Stimulated activated CD4-positive, alpha-beta T cell treated with anti-CD3 and anti-CD28 coated beads, Interleukin-4, amount 100 ng/mL, for 4 hours (primary cell): ENCODE measurements around the gene TIMP2.
"Not testable (repeated sequence)": the region's sequence is repeated elsewhere in the genome, so short reads cannot be mapped to it uniquely, and the experiment has no call there.

Experiments
- DNase-seq, 2 experiments: peaks; one replicate each; pipeline ENCODE4 v3.0.0-alpha.2; 2020

TIMP2 gene, protein sequence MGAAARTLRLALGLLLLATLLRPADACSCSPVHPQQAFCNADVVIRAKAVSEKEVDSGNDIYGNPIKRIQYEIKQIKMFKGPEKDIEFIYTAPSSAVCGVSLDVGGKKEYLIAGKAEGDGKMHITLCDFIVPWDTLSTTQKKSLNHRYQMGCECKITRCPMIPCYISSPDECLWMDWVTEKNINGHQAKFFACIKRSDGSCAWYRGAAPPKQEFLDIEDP

DNA sequence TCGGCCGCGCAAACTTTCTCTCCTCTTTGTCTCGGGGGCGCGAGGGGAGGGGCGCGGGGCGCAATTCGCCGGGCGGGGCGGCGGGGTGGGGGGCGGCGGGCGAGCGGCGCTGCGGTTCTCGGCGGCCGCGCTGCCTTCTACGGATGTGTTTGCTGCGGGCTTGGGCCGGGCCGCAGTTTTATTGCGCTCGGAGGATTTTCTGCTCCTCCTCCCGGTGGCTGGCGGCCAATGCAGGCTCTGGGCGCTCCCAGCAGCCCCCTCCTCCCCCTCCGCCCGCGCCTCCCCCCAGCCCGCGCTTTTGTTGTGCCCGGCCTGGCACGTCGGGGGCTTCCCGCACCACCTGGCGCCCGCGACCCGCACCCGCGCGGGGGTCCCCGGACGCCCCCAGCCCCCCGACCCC is at the start of gene TIMP2:
Gene TIMP2 (minus strand): TSS at position 154 of the 400 bp plus-strand sequence. CDS start 299 bp downstream, outside the sequence.
- peak; percentile 58 to 60 for DNase-seq

DNA sequence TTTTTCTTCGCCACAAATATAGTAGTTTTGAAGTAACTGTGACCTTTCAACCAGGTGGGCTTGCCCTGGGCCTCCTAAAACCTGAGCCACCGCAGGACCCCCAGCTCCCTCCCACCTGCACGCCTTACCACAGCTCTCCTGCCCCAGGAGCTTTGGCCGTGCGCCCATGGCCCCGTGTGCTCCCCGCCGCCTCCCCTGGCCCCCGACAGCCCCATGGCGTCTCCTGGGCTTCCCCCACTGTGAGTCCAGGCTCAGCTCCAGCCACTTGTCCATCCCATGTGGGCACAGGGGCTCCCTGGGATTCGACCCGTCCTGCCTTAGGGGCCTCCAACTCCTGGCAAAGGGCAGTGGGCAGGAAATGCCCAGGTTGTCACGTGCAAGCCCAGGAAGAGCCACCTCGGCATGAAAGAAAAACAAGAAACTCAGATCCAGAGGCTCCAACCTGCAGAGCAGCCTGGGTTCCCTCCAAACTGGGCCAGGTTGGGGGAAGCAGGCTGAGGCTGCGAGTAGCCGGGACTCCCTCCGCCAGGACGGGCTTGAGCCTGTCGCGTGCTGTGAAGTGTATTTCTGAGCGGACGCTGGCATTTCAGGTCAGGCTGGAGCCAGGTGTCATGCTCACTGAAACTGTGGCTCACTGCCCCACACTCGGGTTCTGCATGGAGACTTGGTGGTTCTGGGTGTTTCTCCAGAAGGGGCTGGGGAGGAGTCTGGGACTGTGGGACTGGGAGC is 48.8 kb upstream of the TIMP2 start:
- DNase-seq = no peak

DNA sequence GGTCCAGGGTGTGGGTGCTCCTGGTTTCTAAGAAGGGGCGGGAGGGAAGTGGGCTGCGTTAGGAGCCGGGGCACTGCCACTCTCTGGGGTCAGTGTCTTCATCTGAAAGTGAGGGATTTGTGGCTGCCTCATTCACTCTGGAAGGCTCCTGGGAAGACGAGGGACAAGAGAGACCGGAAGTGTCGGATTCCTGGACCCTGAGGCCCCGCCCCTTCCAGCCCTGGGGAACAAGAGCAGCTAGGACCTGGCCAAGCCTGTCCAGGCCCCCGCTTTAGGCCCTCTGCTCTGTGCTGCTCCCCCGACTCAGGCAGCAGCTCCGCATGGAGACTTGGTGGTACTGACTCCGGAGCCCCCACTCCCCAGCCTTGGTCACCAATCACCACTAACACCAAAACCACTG is 48.0 kb upstream of the TIMP2 start:
- DNase-seq = no peak

DNA sequence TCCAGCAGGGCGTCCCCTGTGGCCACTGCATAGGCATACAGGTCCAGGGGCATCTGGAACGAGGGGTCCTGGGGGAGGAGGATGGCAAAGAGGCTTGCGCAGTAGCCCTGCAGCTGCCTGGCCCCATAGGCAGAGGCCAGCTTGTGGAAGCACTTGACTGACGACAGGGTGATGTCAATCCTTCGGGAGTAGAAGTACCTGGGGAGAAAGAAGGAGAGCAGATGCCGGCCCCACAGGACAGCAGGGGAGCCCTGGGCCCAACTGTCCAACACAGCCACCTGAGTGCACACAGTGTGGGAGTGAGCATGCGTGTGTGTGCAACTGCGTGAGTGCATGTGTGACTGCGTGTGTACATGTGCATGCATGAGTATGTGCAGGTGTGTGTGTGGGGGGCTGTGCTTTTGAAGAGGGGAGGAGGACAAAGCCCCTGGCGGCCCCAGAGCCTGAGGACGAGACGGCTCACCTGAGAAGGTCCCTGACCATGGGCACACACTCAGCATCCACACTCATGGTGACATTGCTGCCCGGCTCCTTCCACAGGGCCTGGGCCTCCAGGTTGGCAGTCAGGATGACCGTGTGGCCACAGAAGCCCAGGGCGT is 47.4 kb upstream of the TIMP2 start:
- DNase-seq = no peak

DNA sequence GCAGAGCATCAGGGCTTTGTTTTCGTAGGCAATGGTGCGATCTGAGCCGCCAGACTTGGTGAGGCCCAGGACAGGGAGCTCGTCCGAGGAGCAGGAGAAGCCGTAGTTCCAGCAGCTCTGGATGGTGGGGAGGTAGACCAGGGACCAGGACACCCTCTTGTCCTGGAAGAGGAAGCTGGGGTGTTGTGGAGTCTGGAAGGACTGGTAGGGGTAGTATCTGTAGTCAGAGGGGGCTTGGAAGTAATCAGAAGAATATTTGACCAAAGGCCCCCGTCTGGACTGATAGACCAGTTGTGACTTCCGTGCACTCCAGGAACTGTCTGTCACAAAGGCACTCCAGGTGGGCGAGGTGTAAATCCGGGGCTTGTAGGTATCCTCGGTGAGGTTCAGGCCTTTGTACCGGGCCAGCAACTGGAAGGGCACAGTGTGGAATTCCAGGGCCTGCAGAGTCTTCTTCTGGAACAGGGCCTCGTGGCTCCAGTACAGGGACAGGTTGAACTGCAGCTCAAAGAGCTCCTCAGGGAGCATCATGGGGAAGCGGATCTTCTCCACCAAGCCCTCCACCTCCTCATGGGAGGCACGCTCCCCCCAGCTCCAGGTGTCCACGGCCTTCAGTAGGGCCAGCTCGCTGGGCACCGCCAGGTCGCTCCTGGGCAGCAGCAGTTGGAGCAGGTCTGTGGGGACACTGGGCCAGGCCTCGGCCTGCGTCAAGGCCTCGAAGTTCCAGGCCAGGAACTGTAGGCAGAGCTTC is 46.7 kb upstream of the TIMP2 start:
- DNase-seq = no peak

DNA sequence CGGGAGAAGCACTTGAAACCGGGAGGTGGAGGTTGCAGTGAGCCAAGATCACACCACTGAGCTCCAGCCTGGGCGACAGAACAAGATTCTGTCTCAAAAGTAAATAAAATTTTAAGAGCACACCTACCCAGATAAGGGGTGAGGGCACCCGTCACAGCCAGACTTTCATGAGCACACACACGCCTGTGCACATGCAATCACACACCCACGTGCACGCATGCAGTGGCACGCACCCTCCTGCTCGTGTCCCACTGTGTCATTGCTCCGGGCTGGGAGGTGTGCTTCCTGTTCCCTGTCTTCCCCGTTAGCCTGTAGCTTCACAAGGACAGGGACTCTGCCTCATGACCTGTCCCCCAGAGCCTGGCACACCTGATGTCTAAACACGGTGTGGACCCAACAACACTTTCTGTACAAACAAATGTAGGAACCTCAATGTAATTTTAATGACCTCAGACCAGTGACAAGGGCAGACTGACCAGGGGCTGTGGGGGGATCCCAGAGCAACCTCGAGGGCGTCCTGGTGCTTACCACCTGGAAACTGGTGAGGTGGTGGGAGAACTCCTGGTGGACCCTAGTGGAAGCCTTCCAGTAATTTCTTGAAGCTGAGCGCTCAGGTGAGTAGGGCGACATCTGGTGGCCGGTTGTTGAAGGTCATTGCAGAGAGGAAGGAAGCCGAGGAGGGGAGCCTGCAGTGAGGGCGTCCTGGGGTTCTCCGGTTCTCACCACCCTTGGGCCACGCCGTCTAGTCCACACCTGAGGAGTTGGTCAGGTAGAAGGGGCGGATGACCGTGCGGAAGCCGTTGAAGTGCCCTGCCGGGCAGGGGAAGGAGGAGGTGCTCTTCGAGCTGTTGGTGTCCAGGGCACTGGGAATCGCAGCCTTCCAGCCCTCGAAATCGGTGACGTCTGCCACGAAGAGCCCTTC is 45.9 kb upstream of the TIMP2 start:
- peak; percentile 60 to 79 for DNase-seq

DNA sequence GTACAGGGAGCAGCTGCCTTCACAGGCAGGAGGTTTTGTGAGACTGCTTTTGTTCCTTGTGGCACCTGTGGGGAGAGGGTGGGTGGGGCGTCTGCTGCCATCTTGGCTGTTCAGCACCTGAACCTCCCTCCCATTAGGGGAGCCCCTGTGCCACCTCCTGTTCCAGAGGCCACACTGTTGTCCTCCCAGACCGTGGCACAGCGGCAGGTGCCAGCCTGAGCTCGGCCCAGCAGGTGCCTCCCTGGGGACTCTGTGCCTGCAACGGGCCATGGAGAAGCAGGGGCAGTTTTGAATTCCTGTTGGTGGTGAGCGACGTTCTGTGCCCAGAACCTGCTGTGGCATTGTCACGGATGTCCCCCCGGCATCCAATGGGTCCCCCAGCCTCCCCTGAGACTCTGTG is 44.7 kb upstream of the TIMP2 start:
- DNase-seq = no peak

DNA sequence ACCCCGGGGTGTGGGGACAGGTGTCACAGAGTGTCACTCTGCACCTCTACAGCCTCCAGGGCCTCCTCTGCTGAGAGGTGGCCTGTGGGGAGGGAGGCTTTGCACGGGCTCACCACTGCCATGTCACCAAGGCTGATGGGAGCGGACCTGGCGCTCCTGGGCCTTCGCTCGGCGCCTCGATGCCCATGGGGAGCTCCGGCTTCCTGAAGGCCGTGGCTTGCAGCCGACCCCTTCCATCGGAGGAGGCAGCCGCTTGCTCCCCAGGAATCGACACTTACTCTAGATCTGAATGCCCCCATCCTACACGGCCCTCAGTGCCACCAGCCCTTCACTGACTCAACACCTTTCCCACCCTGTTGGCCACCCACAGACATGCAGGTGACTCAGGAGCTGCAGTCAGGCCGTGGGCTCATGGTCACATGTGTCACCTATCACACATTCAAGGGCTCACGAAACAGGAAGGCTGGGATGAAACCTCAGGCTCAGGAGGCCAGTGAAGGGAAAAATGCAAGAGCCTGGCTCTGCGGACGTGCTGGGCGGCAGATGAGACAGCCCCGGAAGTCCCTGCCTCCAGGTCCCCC is 42.7 kb upstream of the TIMP2 start:
- no peak for DNase-seq

DNA sequence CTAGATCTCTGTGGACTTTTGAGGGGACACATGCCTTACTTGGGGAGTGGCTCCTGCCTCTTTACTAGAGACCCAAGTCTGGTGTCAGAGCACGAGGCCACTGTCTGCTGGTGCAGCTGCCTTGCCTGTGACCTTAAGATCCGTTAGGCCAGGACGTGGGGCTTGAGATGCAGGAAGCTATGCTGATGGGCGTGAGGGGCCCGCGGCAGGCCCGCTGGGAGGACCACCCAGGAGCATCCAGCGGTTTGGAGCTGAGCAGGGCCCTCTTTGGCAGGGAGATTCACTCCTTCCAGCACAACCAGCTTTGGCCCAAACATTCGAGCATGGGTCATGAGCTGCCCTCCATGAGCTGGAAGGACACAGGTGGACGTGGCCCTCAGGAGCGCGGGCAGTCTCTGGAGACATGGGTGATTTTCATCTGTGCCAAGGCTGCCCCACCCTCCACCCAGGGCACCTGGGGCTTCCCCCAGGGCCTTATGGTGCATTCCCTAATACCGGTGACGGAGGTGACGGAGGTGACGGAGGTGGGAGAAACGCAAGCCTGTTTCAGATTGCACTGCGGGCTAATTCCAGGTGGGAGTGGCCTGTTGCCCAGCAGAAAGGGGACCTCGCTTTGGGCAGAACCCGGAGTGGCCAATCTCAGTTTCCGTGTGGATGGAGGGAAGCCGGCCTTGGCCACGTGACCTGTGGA is 41.9 kb upstream of the TIMP2 start:
- DNase-seq = no peak

DNA sequence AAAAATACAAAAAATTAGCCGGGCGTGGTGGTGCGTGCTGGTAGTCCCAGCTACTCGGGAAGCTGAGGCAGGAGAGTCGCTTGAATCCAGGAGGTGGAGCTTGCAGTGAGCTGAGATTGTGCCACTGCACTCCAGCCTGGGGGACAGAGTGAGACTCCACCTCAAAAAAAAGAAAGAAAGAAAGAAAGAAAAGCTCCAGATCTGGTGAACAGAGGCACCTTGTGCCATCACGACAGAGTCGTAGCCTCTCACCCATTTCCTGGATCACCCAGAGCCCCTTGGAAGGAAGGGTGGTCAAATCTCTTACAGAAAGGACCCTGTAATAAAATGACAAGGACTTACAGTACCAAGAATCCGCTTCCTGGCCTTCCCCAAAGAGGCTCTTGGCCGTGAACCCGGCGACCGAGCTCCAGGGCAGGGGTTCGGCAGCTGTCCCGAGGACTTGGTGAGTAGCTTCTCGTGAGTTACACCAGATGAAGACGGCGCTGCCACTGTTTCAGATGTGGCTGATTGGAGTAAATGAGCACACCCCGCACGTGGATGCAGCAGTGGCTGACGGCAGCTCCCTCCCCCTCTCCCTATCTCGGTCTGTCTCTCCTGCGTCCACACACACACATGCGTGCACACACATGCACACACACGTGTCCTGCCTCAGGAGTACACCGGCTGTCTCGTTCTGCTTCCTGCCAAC is 41.1 kb upstream of the TIMP2 start:
- DNase-seq = no peak

DNA sequence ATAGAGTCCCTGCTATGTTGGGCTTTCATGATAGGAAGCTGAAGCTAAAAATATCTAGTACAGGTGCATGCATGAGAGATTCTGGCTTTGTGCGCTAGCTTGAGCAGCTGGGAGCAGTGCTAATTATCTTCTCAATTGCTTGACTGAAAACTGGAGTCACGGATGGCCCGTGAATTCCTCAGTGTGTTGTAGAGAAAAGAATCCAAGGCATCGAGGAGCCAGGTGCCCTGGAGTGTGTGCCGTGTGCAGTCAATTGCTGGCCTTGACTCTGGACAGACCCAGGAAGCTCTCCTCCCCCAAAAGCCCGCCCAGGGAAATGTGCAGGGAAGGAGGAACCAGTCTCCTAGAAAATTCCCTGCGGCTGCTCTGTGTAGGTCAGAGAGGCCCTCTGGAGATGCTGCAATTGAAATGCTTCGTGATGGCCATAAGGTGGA is 40.3 kb upstream of the TIMP2 start:
- DNase-seq = no peak

DNA sequence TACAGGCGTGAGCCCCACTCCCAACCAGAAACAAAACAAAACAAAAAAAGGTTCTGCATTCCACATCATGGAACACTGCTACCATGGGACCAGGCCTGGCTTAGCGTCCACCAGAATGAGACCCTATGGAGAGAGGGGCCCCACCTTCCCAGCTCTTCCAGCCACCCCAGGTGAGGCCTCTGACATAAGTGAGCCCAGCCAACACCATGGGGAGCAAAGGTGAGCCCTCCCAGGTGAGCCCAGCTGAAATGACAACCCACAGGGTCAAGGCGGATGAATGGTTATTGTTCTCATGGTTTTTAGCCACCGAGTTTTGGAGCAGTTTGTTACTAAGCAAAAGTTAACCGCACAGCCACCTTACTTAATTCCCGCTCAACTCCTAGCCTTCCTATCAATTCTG is 38.2 kb upstream of the TIMP2 start:
- no peak for DNase-seq

DNA sequence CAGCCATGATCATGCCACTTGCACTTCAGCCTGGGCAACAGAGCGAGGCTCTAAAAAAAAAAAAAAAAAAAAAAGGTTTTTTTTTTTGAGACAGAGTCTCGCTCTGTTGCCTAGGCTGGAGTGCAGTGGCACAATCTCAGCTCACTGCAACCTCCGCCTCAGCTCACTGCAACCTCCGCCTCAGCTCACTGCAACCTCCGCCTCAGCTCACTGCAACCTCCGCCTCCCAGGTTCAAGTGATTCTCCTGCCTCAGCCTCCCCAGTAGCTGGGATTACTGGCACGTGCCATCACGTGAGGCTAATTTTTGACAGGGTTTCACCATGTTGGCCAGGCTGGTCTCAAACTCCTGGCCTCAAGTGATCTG is 37.8 kb upstream of the TIMP2 start:
- DNase-seq = not testable (repeated sequence)

DNA sequence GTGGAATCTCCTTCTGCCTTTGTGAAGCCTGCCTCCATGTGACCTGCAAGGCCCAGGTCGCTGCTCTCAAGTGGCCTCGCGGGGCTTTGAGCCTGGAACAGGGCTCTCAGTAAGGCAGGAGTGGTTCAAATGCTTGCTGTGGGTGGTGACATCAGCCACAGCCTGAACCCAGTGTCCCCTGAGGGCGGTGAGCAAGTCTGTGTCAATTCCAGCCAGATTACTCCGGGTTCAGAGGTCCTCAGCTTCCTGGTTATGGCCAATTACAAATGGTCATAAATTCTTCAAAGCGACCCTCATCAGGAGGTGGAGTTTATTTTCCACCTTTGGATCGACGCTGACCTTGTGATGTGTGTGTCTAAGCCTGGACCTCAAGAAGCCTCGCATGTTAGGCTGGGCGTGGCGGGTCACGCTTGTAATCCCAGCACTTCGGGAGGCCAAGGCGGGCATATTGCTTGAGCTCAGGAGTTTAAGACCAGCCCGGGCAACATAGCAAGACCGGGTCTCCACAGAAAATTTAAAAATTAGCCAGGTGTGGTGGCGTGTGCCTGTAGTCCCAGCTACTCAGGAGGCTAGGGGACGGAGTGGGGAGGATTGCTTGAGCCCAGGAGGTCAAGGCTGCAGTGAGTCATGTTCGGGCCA is 37.3 kb upstream of the TIMP2 start:
- no peak for DNase-seq

DNA sequence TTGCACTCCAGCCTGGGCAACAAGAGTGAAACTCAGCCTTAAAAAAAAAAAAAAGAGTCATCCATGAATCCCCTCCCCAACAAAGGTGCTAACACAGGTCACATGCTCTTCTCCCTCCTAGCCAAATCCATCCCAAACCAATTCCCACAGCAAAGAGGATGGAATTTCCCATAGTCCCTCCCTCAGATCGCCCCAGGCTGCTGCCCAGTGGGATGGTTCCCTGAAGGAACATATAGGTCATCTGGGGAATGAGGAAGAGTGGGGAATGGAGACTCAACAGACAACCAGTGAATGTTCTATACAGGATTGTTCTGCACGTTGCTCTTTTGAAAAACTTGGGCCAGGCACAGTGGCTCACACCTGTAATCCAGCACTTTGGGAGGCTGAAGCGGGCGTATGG is 36.4 kb upstream of the TIMP2 start:
- no peak for DNase-seq

DNA sequence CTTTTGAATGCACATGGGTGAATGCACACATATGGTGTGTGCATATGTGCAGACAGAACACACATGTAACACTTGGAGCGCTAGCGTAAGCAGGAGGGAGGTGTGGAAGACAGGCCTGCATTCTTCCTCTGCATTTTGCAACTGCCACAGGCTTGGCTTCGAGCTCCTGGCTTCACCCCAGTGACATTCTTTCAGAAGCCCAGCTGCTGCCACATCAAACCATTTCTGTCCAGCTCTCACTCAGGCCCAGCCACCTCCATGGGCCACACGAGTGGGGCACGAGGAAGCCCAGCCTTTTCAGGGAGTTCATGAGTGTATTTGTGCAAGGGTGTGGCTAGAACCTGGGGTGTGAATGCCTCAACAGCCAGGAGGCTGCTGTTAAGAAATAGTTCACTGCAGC is 35.7 kb upstream of the TIMP2 start:
- no peak for DNase-seq

DNA sequence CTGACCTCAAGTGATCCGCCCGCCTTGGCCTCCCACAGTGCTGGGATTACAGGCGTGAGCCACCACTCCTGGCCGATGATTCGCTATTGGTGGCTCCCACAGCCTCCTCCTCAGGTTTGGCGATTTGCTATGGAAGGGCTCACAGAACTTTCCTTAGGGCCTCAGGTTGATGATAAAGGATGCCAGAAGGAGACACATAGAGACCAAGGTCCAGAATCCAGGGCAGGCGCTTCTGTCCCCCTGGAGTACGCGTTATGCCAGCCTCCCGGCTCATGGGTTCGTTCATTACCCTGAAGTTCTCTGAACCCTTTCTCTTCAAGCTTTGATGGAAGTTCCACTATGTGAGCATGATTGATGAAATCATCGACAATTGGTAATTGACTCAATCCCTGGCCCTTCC is 34.6 kb upstream of the TIMP2 start:
- DNase-seq = no peak

DNA sequence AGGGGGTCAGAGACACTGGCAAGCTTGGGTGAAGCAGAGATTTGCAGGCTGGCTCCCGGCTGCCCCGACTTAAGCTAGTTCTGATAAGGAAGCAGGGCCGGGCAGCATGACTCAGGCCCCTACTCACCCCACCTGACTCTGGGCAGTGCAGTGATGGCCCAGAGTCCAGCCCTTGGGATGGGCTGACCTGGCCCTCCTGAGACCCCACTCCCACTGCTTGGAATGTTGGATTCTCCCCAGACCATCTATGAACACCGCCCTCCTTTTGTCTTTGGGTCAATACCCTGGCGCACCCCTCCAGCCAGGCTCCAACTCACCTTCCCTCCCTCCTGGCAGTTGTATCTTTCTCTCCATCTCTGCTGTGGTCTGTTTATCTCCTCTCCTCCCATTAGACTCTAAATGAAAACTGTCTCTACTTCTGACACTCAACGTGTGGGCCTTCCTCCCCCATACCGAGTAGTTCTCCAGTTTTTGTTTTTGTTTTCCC is 33.5 kb upstream of the TIMP2 start:
- DNase-seq = no peak

DNA sequence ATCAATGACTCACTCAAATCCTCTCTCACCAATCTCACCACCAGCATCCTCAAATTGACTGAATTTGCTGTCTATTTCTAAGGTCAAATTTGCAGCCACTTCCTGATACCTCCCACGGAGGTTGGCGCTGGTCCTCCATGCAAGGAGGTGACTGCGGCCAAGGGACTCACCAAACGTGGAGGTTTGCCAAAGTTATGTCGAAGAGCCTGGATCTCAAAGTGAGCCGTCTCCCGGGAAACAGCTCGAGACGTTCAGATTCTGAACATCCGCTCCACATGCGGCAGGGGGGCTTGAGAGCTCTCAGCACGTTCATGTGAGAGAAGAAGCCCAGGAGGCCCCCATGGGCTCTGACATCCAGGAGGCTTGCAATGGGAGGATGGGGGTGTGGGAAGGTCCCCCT is 31.9 kb upstream of the TIMP2 start:
- DNase-seq = no peak

DNA sequence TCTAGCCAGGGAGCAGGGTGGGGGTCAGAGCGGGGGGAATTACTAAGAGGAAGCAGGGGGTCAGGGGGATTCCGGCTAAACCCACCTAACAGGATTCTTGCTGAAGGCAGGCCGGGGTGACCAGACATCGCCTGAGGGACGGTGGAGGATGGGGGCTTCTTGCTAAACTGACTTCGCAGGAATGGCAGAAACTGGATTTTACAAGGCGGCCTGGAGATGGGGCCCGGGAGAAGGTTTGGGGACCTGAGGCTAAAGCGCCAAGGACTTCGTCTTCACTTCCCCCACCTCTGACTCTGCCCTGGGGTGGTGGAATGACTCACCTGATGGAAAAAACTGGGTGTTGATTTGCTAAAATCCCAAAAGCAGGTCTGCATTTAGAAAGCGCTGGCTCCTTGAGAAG is 31.1 kb upstream of the TIMP2 start:
- no peak for DNase-seq
